PC-9 (cell line): Measurements from ENCODE around the gene RENBP.

Experiments
- CTCF ChIP-seq: fragments of 200-600 bp; sonication (generic); conservative IDR thresholded peaks from 2 replicates; pipeline ENCODE4 v1.6.1; 2017; ENCODE audit warnings: mixed run types, antibody characterized with exemption, mild to moderate bottlenecking, moderate library complexity
- EZH2 ChIP-seq: fragments of 200-600 bp; sonication (generic); IDR thresholded peaks from 2 replicates; pipeline ENCODE4 v1.8.0; 2017; ENCODE audit warnings: antibody characterized with exemption, low read depth

- no peak for TF ChIP-seq CTCF
- TF ChIP-seq EZH2, result no peak
Measured at GRCh38 chrX:153984351-153985178, 40.1 kb upstream of the RENBP start.
